Calu3 (cell line): ENCODE measurements around the gene SPECC1. TPM values are rescaled to one million over a fixed set of nuclear protein-coding genes. Genes with fewer than 3 reads are reported as not detected.

Experiments
- BruUV-seq: library from RNA; stranded (reverse); fragments of 400-500 nt; replicated peaks from 2 replicates; lab custom pipeline; 2021; lab: Mats Ljungman, UMichigan
- CTCF ChIA-PET: fragments of 300-600 bp; sonication (Branson Sonifier 250); formaldehyde crosslinking; loops from one replicate; lab custom pipeline; 2022; ENCODE audit warnings: antibody characterized with exemption; lab: Charles Lee
- DNase-seq: peaks from one replicate; pipeline ENCODE4 v3.0.0; 2022
- H3K27ac Mint-ChIP-seq: one replicate; pipeline ENCODE4 v1.8.0; 2022; ENCODE audit warnings: mixed read lengths; ENCODE audit not compliant: unreplicated experiment
- H3K27me3 Mint-ChIP-seq: one replicate; pipeline ENCODE4 v1.8.0; 2022; ENCODE audit warnings: mixed read lengths; ENCODE audit not compliant: unreplicated experiment
- H3K36me3 Mint-ChIP-seq: one replicate; pipeline ENCODE4 v1.8.0; 2022; ENCODE audit warnings: mild to moderate bottlenecking, moderate library complexity, mixed read lengths; ENCODE audit not compliant: insufficient read depth, unreplicated experiment
- H3K4me1 Mint-ChIP-seq: one replicate; pipeline ENCODE4 v1.8.0; 2022; ENCODE audit warnings: mild to moderate bottlenecking, low read depth, mixed read lengths; ENCODE audit not compliant: unreplicated experiment
- H3K4me3 Mint-ChIP-seq: one replicate; pipeline ENCODE4 v1.8.0; 2022; ENCODE audit warnings: mild to moderate bottlenecking, low read depth, moderate library complexity, mixed read lengths; ENCODE audit not compliant: unreplicated experiment
- H3K9me3 Mint-ChIP-seq: one replicate; pipeline ENCODE4 v1.8.0; 2022; ENCODE audit warnings: low read depth, mixed read lengths; ENCODE audit not compliant: unreplicated experiment
- intact Hi-C: fragments of 100-400 bp; cut with micrococcal nuclease; formaldehyde crosslinking; loops from one replicate; pipeline ENCODE4 v1.10.0; 2022; ENCODE audit not compliant: unreplicated experiment
- total RNA-seq: library from RNA; stranded (reverse); gene quantifications from 2 replicates; pipeline ENCODE4 v1.2.3, GENCODE V29; 2022
- TF ChIP-seq, protein P1 (sequence below): fragments of 200-600 bp; IDR thresholded peaks from one replicate; pipeline ENCODE4 v1.8.0; 2022; ENCODE audit warnings: antibody characterized with exemption; ENCODE audit not compliant: unreplicated experiment

The SPECC1 gene
- total RNA-seq, 1 experiment from 2014 or later = 53.5 TPM

DNA sequence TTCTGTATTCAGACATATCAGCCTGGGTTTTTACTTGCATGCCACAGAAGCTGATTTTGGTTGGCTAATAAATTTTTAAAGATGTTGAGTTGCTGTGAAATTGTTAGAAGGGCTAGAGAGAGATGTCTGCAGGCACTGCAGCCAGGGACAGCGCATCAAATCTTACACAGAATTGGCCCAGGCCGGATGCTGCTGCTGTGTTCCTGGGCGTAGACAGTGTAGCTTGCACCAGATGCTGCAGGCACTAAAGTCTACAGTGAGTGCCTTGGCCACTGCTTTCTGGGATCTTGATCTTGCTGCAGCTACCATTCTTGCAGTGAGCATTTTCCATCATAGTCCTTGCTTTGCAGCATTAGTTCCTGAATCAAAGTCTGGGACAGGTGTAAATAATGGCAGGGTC, 169.9 kb downstream of the SPECC1 start:
- TF ChIP-seq, protein P1, sequence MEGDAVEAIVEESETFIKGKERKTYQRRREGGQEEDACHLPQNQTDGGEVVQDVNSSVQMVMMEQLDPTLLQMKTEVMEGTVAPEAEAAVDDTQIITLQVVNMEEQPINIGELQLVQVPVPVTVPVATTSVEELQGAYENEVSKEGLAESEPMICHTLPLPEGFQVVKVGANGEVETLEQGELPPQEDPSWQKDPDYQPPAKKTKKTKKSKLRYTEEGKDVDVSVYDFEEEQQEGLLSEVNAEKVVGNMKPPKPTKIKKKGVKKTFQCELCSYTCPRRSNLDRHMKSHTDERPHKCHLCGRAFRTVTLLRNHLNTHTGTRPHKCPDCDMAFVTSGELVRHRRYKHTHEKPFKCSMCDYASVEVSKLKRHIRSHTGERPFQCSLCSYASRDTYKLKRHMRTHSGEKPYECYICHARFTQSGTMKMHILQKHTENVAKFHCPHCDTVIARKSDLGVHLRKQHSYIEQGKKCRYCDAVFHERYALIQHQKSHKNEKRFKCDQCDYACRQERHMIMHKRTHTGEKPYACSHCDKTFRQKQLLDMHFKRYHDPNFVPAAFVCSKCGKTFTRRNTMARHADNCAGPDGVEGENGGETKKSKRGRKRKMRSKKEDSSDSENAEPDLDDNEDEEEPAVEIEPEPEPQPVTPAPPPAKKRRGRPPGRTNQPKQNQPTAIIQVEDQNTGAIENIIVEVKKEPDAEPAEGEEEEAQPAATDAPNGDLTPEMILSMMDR = no peak
- peaks cover 63% of the 10 kb centered on the region for H3K4me1 Mint-ChIP-seq
- no peak overlapping the region for H3K27ac Mint-ChIP-seq
- H3K4me3 Mint-ChIP-seq = no peak overlapping the region
- no peaks in the 10 kb centered on the region for H3K36me3 Mint-ChIP-seq
- intact Hi-C loops = no loop called here
- H3K27me3 Mint-ChIP-seq = no peaks in the 10 kb centered on the region
- BruUV-seq = no TSS peak
- CTCF ChIA-PET = no interaction called here
- no peaks in the 10 kb centered on the region for H3K9me3 Mint-ChIP-seq
- no peak for DNase-seq

DNA sequence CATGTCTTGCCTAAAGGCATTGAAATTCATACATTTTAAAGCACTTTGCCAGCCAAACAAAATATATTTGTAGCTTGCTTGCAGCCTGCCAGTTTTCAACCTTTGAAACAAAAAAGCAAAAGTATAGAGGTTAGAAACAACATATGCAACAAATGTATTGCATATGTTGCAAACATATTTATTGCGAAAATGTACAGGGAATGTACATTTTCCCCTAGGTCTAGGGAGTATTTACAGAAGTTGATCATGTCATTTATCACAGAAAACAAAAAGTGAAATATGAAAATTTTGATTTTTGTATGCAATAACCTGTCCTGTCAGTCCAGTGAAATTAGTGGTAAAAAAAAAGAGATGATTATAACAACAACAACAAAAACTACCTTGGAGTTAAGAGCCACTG, 171.5 kb downstream of the SPECC1 start:
- BruUV-seq = no TSS peak
- TF ChIP-seq, protein P1 = no peak
- intact Hi-C loops = no loop called here
- no peak overlapping the region for H3K27ac Mint-ChIP-seq
- no peak overlapping the region for H3K4me3 Mint-ChIP-seq
- H3K27me3 Mint-ChIP-seq = no peaks in the 10 kb centered on the region
- no peaks in the 10 kb centered on the region for H3K36me3 Mint-ChIP-seq
- peaks cover 48% of the 10 kb centered on the region for H3K4me1 Mint-ChIP-seq
- CTCF ChIA-PET = no interaction called here
- no peaks in the 10 kb centered on the region for H3K9me3 Mint-ChIP-seq
- DNase-seq = no peak

GRCh38 chr17:20184181-20184580, 175.0 kb downstream of the SPECC1 start:
- Mint-ChIP-seq H3K4me3 (no peak overlapping the region), H3K9me3 (no peaks in the 10 kb centered on the region), H3K27ac (no peak overlapping the region), H3K27me3 (no peaks in the 10 kb centered on the region), H3K36me3 (no peaks in the 10 kb centered on the region), H3K4me1 (peaks cover 29% of the 10 kb centered on the region)
- intact Hi-C loops = no loop called here
- DNase-seq = no peak
- CTCF ChIA-PET = no interaction called here
- no TSS peak for BruUV-seq
- TF ChIP-seq, protein P1 = no peak

- peaks cover 27% of the 10 kb centered on the region for H3K4me1 Mint-ChIP-seq
- TF ChIP-seq, protein P1 = no peak
- no peaks in the 10 kb centered on the region for H3K27me3 Mint-ChIP-seq
- H3K4me3 Mint-ChIP-seq = no peak overlapping the region
- H3K27ac Mint-ChIP-seq = no peak overlapping the region
- no peaks in the 10 kb centered on the region for H3K36me3 Mint-ChIP-seq
- CTCF ChIA-PET = no interaction called here
- intact Hi-C loops = no loop called here
- H3K9me3 Mint-ChIP-seq = no peaks in the 10 kb centered on the region
- no TSS peak for BruUV-seq
- DNase-seq = no peak
Measured at GRCh38 chr17:20184977-20185619, 175.9 kb downstream of the SPECC1 start.
